MG63 (cell line): ENCODE measurements around the gene CHFR. TPM values are rescaled to one million over a fixed set of nuclear protein-coding genes. Genes with fewer than 3 reads are reported as not detected.
A peak's percentile ranks its signal among the peaks of the same experiment; 100 is the strongest.
"Not testable (repeated sequence)": the region's sequence is repeated elsewhere in the genome, so short reads cannot be mapped to it uniquely, and the experiment has no call there.

Experiments
- DNase-seq: peaks from one replicate; pipeline ENCODE4 v3.0.0-alpha.2; 2020
- H3K27me3 ChIP-seq: fragments of 250-450 bp; sonication (Bioruptor Pico); 2 replicates; pipeline ENCODE4 v1.5.1; 2020; ENCODE audit warnings: mild to moderate bottlenecking, moderate library complexity
- H3K36me3 ChIP-seq: fragments of 250-450 bp; sonication (Bioruptor Pico); 2 replicates; pipeline ENCODE4 v1.5.1; 2020; ENCODE audit warnings: mild to moderate bottlenecking, moderate library complexity
- H3K4me3 ChIP-seq: fragments of 250-450 bp; sonication (Bioruptor Pico); 2 replicates; pipeline ENCODE4 v1.5.1; 2020; ENCODE audit warnings: mild to moderate bottlenecking, moderate library complexity
- H3K9me3 ChIP-seq: fragments of 250-450 bp; sonication (Bioruptor Pico); 2 replicates; pipeline ENCODE4 v1.5.1; 2020; ENCODE audit warnings: mild to moderate bottlenecking, moderate library complexity
- total RNA-seq: library from RNA; depleted of rRNA; stranded (reverse); fragments of >200 nt; shearing (Covaris generic); gene quantifications from 2 replicates; pipeline ENCODE4 v1.2.3, GENCODE V29; 2014; ENCODE audit warnings: low replicate concordance; rRNA removed

Gene CHFR
- 12.6 and 33.3 TPM in 2 replicates for total RNA-seq

- no peaks in the 10 kb centered on the region; the same call in 1 of the 2 replicates for H3K36me3 ChIP-seq
- no peaks in the 10 kb centered on the region for H3K27me3 ChIP-seq
- H3K9me3 ChIP-seq, result peaks cover 22% of the 10 kb centered on the region
- peak; percentile 93 for DNase-seq
- H3K4me3 ChIP-seq, result peak within 1 kb of the TSS; percentile 65
Measured at GRCh38 chr12:132887513-132888351, at the start of gene CHFR. Gene CHFR, minus strand, starts transcription at chr12:132887605. Its CDS starts 277 bp downstream, at chr12:132887328.

- not testable (repeated sequence) for DNase-seq, H3K27me3 ChIP-seq, H3K4me3 ChIP-seq
- Histone ChIP-seq H3K36me3 (peaks cover 18% of the 10 kb centered on the region), H3K9me3 (peaks cover 36% of the 10 kb centered on the region)
Measured at GRCh38 chr12:132936921-132937320, 49.5 kb upstream of the CHFR start.

GRCh38 chr12:132936163-132936562 lies 48.8 kb upstream of the CHFR start:
- no peak for DNase-seq
- Histone ChIP-seq H3K9me3 (peaks cover 41% of the 10 kb centered on the region), H3K36me3 (peaks cover 18% of the 10 kb centered on the region), H3K27me3 (no peaks in the 10 kb centered on the region), H3K4me3 (no peak overlapping the region)

- Histone ChIP-seq H3K36me3 (peaks cover 44% of the 10 kb centered on the region), H3K9me3 (peaks cover 74% of the 10 kb centered on the region)
- no peak for DNase-seq
Measured at GRCh38 chr12:132926415-132926833, 39.0 kb upstream of the CHFR start.

GRCh38 chr12:132925597-132926414 lies 38.4 kb upstream of the CHFR start:
- Histone ChIP-seq H3K27me3 (no peaks in the 10 kb centered on the region), H3K36me3 (peaks cover 38% of the 10 kb centered on the region), H3K9me3 (peaks cover 73% of the 10 kb centered on the region), H3K4me3 (no peak overlapping the region)
- no peak for DNase-seq

More at GRCh38 chr12:132926415-132926833, 39.0 kb upstream of the CHFR start:
- Histone ChIP-seq H3K4me3 (no peak overlapping the region), H3K27me3 (no peaks in the 10 kb centered on the region)

- Histone ChIP-seq H3K4me3 (no peak overlapping the region), H3K27me3 (no peaks in the 10 kb centered on the region), H3K9me3 (peaks cover 70% of the 10 kb centered on the region), H3K36me3 (peaks cover 25% of the 10 kb centered on the region)
- no peak for DNase-seq
Measured at GRCh38 chr12:132924356-132924755, 37.0 kb upstream of the CHFR start.

GRCh38 chr12:132923356-132923909 lies 36.0 kb upstream of the CHFR start:
- Histone ChIP-seq H3K9me3 (peaks cover 69% of the 10 kb centered on the region), H3K36me3 (peaks cover 25% of the 10 kb centered on the region), H3K27me3 (no peaks in the 10 kb centered on the region), H3K4me3 (no peak overlapping the region)
- no peak for DNase-seq

- H3K36me3 ChIP-seq, result peaks cover 25% of the 10 kb centered on the region
- no peak for DNase-seq
- no peaks in the 10 kb centered on the region for H3K27me3 ChIP-seq
- peaks cover 68% of the 10 kb centered on the region for H3K9me3 ChIP-seq
- no peak overlapping the region for H3K4me3 ChIP-seq
Measured at GRCh38 chr12:132922676-132923075, 35.3 kb upstream of the CHFR start.

- no peak overlapping the region for H3K4me3 ChIP-seq
- peaks cover 62% of the 10 kb centered on the region for H3K9me3 ChIP-seq
- no peaks in the 10 kb centered on the region for H3K27me3 ChIP-seq
- no peak for DNase-seq
- peaks cover 17% of the 10 kb centered on the region for H3K36me3 ChIP-seq
Measured at GRCh38 chr12:132921685-132922084, 34.3 kb upstream of the CHFR start.

GRCh38 chr12:132918680-132919079 lies 31.3 kb upstream of the CHFR start:
- H3K4me3 ChIP-seq, result no peak overlapping the region
- peaks cover 40% of the 10 kb centered on the region for H3K9me3 ChIP-seq
- H3K27me3 ChIP-seq, result no peaks in the 10 kb centered on the region
- DNase-seq, result no peak
- H3K36me3 ChIP-seq, result peaks cover 5% of the 10 kb centered on the region; the same call in 1 of the 2 replicates

- peaks cover 9% of the 10 kb centered on the region for H3K27me3 ChIP-seq
- H3K36me3 ChIP-seq, result no peaks in the 10 kb centered on the region
- no peak for DNase-seq
- H3K9me3 ChIP-seq, result peaks cover 40% of the 10 kb centered on the region
- peak overlapping the region; percentile 54 for H3K4me3 ChIP-seq
Measured at GRCh38 chr12:132909030-132909368, 21.6 kb upstream of the CHFR start.

- peak; percentile 94 for DNase-seq
- Histone ChIP-seq H3K4me3 (peak overlapping the region; percentile 54), H3K36me3 (no peaks in the 10 kb centered on the region), H3K27me3 (peaks cover 9% of the 10 kb centered on the region), H3K9me3 (peaks cover 38% of the 10 kb centered on the region)
Measured at GRCh38 chr12:132908145-132909029, 21.0 kb upstream of the CHFR start.

- not testable (repeated sequence) for H3K36me3 ChIP-seq, H3K27me3 ChIP-seq, DNase-seq
- H3K9me3 ChIP-seq, result peaks cover 37% of the 10 kb centered on the region
- peak overlapping the region; percentile 54 for H3K4me3 ChIP-seq
Measured at GRCh38 chr12:132907789-132908144, 20.4 kb upstream of the CHFR start.

GRCh38 chr12:132907216-132907615 lies 19.8 kb upstream of the CHFR start:
- Histone ChIP-seq H3K36me3 (no peaks in the 10 kb centered on the region), H3K27me3 (peaks cover 9% of the 10 kb centered on the region), H3K4me3 (no peak overlapping the region), H3K9me3 (peaks cover 36% of the 10 kb centered on the region)
- DNase-seq, result no peak

GRCh38 chr12:132904718-132905328 lies 17.4 kb upstream of the CHFR start:
- no peak overlapping the region for H3K4me3 ChIP-seq
- H3K9me3 ChIP-seq, result peaks cover 24% of the 10 kb centered on the region
- DNase-seq, result peak; percentile 50
- H3K27me3 ChIP-seq, result peaks cover 9% of the 10 kb centered on the region
- no peaks in the 10 kb centered on the region for H3K36me3 ChIP-seq

- no peak overlapping the region for H3K4me3 ChIP-seq
- DNase-seq, result no peak
- H3K9me3 ChIP-seq, result peaks cover 3% of the 10 kb centered on the region; the same call in 1 of the 2 replicates
- no peaks in the 10 kb centered on the region for H3K36me3 ChIP-seq
- no peaks in the 10 kb centered on the region for H3K27me3 ChIP-seq
Measured at GRCh38 chr12:132899033-132899432, 11.6 kb upstream of the CHFR start.
